BLaER1 treated with 17β-estradiol and CSF1 and Interleukin-3, amounts not matched to agents 10 nM and 100 nM (cell line): ENCODE results near the gene EIF5A.

ENCODE experiments used
- H3K27ac ChIP-seq, 11 experiments: shearing (Covaris generic); formaldehyde crosslinking; 2 replicates each; pipeline ENCODE4 v1.8.1; 2022
- H3K27me3 ChIP-seq, 11 experiments: shearing (Covaris generic); formaldehyde crosslinking; 2 replicates each; pipeline ENCODE4 v1.8.1; 2022
- H3K36me3 ChIP-seq, 11 experiments: shearing (Covaris generic); formaldehyde crosslinking; 2 replicates each; pipeline ENCODE4 v1.8.1; 2022
- H3K4me1 ChIP-seq, 10 experiments: shearing (Covaris generic); formaldehyde crosslinking; 2 replicates each; pipeline ENCODE4 v1.8.1; 2022
- H3K4me2 ChIP-seq, 11 experiments: shearing (Covaris generic); formaldehyde crosslinking; 2 replicates each; pipeline ENCODE4 v1.8.1; 2022
- H3K4me3 ChIP-seq, 10 experiments: shearing (Covaris generic); formaldehyde crosslinking; 2 replicates each; pipeline ENCODE4 v1.8.1; 2022
- H3K9ac ChIP-seq, 11 experiments: shearing (Covaris generic); formaldehyde crosslinking; 2 replicates each; pipeline ENCODE4 v1.8.1; 2022
- H3K9me3 ChIP-seq, 11 experiments: shearing (Covaris generic); formaldehyde crosslinking; replicated peaks in 1 of 11; 2 replicates each; pipeline ENCODE4 v1.8.1; 2022
- H4K20me1 ChIP-seq, 11 experiments: shearing (Covaris generic); formaldehyde crosslinking; 2 replicates each; pipeline ENCODE4 v1.8.1; 2022
- Cebpa-rat ChIP-seq, 11 experiments: shearing (Covaris generic); IDR thresholded peaks; 2 replicates each; pipeline ENCODE4 v1.8.1; 2022

Gene EIF5A

GRCh38 chr17:7313890-7314718, 6.7 kb downstream of the EIF5A start:
- H3K4me2 ChIP-seq = peak overlapping the region; percentile 77 to 99 (median 93)
- H3K27ac ChIP-seq = peak overlapping the region in 10 of 11 experiments; percentile 82 to 91 (median 86); a peak in 19 of 22 replicates
- H3K36me3 ChIP-seq = peaks cover 71 to 85% (median 80%) of the 10 kb centered on the region in 11 experiments
- TF ChIP-seq Cebpa-rat (IDR thresholded peaks at IDR 0.05) = no peak
- no peaks in the 10 kb centered on the region for H3K27me3 ChIP-seq
- H3K9me3 ChIP-seq = no peaks in the 10 kb centered on the region
- H3K9ac ChIP-seq = peak overlapping the region; percentile 83 to 95 (median 87)
- H3K4me3 ChIP-seq = peak overlapping the region; percentile 75 to 95 (median 88)
- peaks cover 54 to 78% (median 68%) of the 10 kb centered on the region in 10 experiments for H3K4me1 ChIP-seq
- H4K20me1 ChIP-seq = peaks cover 53 to 60% (median 59%) of the 10 kb centered on the region in 11 experiments

GRCh38 chr17:7314719-7315569, 7.5 kb downstream of the EIF5A start, which contains the start of gene GPS2:
Gene GPS2 (minus strand): TSS chr17:7315360. CDS start chr17:7315052, 308 bp downstream.
- Histone ChIP-seq H3K4me2 (peak within 1 kb of the TSS; percentile 77 to 99 (median 93)), H3K9me3 (no peaks in the 10 kb centered on the region), H3K9ac (peak within 1 kb of the TSS; percentile 83 to 95 (median 87)), H4K20me1 (peaks cover 45 to 52% (median 51%) of the 10 kb centered on the region in 11 experiments), H3K36me3 (peaks cover 69 to 85% (median 75%) of the 10 kb centered on the region in 11 experiments), H3K4me1 (peaks cover 46 to 69% (median 60%) of the 10 kb centered on the region in 10 experiments), H3K27ac (peak within 1 kb of the TSS; percentile 82 to 91 (median 86)), H3K27me3 (no peaks in the 10 kb centered on the region), H3K4me3 (peak within 1 kb of the TSS; percentile 75 to 95 (median 88))
- no peak for TF ChIP-seq Cebpa-rat (IDR thresholded peaks at IDR 0.05)

- Histone ChIP-seq H3K4me3 (peak overlapping the region; percentile 75 to 95 (median 88)), H3K27me3 (no peaks in the 10 kb centered on the region), H4K20me1 (peaks cover 37 to 44% (median 43%) of the 10 kb centered on the region in 11 experiments), H3K27ac (peak overlapping the region; percentile 82 to 91 (median 86)), H3K4me1 (peaks cover 38 to 62% (median 52%) of the 10 kb centered on the region in 10 experiments), H3K9me3 (no peaks in the 10 kb centered on the region), H3K9ac (peak overlapping the region; percentile 83 to 95 (median 87)), H3K4me2 (peak overlapping the region; percentile 77 to 99 (median 93)), H3K36me3 (peaks cover 69 to 85% (median 75%) of the 10 kb centered on the region in 11 experiments)
- no peak for TF ChIP-seq Cebpa-rat (IDR thresholded peaks at IDR 0.05)
Measured at GRCh38 chr17:7315570-7316235, 8.3 kb downstream of the EIF5A start.

GRCh38 chr17:7317161-7317803, 9.9 kb downstream of the EIF5A start:
- H3K9ac ChIP-seq = peak overlapping the region in 3 of 11 experiments; percentile 9 to 34 (median 26); a peak in 3 of 22 replicates
- peak overlapping the region in 3 of 11 experiments; percentile 7 to 25 (median 18); a peak in 4 of 22 replicates for H3K4me2 ChIP-seq
- H4K20me1 ChIP-seq = peaks cover 21 to 33% (median 27%) of the 10 kb centered on the region in 11 experiments; a peak in 21 of 22 replicates
- peak overlapping the region in 2 of 11 experiments; percentile 2 to 21; a peak in 2 of 22 replicates for H3K27ac ChIP-seq
- TF ChIP-seq Cebpa-rat (IDR thresholded peaks at IDR 0.05) = no peak
- H3K4me1 ChIP-seq = peaks cover 31 to 47% (median 37%) of the 10 kb centered on the region in 10 experiments
- H3K27me3 ChIP-seq = no peaks in the 10 kb centered on the region
- no peak overlapping the region for H3K4me3 ChIP-seq
- H3K36me3 ChIP-seq = peaks cover 69 to 85% (median 75%) of the 10 kb centered on the region in 11 experiments
- H3K9me3 ChIP-seq = no peaks in the 10 kb centered on the region

GRCh38 chr17:7318121-7318860, 10.9 kb downstream of the EIF5A start:
- TF ChIP-seq Cebpa-rat (IDR thresholded peaks at IDR 0.05) = no peak
- H3K9ac ChIP-seq = peak overlapping the region in 1 of 11 experiments; percentile 26; a peak in 2 of 22 replicates

GRCh38 chr17:7321466-7321865, 14.0 kb downstream of the EIF5A start:
- Histone ChIP-seq H3K9me3 (no peaks in the 10 kb centered on the region), H3K9ac (peak overlapping the region in 3 of 11 experiments; percentile 18 to 24 (median 24); a peak in 3 of 22 replicates), H3K4me1 (peaks cover 0 to 14% (median 4%) of the 10 kb centered on the region in 10 experiments; a peak in 9 of 20 replicates), H4K20me1 (peaks cover 0 to 27% (median 4%) of the 10 kb centered on the region in 11 experiments; a peak in 3 of 22 replicates), H3K4me3 (no peak overlapping the region), H3K4me2 (no peak overlapping the region), H3K36me3 (peaks cover 80 to 99% (median 90%) of the 10 kb centered on the region in 11 experiments), H3K27me3 (no peaks in the 10 kb centered on the region), H3K27ac (no peak overlapping the region)
- no peak for TF ChIP-seq Cebpa-rat (IDR thresholded peaks at IDR 0.05)

More at GRCh38 chr17:7318121-7318860, 10.9 kb downstream of the EIF5A start:
- Histone ChIP-seq H3K36me3 (peaks cover 69 to 85% (median 75%) of the 10 kb centered on the region in 11 experiments), H3K4me2 (no peak overlapping the region), H3K27me3 (no peaks in the 10 kb centered on the region), H3K27ac (no peak overlapping the region), H3K9me3 (no peaks in the 10 kb centered on the region), H3K4me1 (peaks cover 22 to 37% (median 27%) of the 10 kb centered on the region in 10 experiments), H3K4me3 (no peak overlapping the region), H4K20me1 (peaks cover 11 to 32% (median 17%) of the 10 kb centered on the region in 11 experiments; a peak in 21 of 22 replicates)

- Histone ChIP-seq H3K9me3 (no peaks in the 10 kb centered on the region), H3K27me3 (no peaks in the 10 kb centered on the region), H3K4me2 (no peak overlapping the region), H3K4me3 (no peak overlapping the region), H3K36me3 (peaks cover 74 to 99% (median 90%) of the 10 kb centered on the region in 11 experiments), H3K4me1 (peaks cover 3 to 12% (median 6%) of the 10 kb centered on the region in 10 experiments; a peak in 19 of 20 replicates), H3K27ac (no peak overlapping the region), H4K20me1 (peaks cover 0 to 27% (median 4%) of the 10 kb centered on the region in 11 experiments; a peak in 3 of 22 replicates), H3K9ac (peak overlapping the region in 4 of 11 experiments; percentile 1 to 35 (median 18); a peak in 3 of 22 replicates)
- no peak for TF ChIP-seq Cebpa-rat (IDR thresholded peaks at IDR 0.05)
Measured at GRCh38 chr17:7322520-7323194, 15.2 kb downstream of the EIF5A start.
